ENCODE results near the gene KRTAP4-16.
"Not testable (repeated sequence)": the region's sequence is repeated elsewhere in the genome, so short reads cannot be mapped to it uniquely, and the experiment has no call there.

Gene KRTAP4-16

DNA sequence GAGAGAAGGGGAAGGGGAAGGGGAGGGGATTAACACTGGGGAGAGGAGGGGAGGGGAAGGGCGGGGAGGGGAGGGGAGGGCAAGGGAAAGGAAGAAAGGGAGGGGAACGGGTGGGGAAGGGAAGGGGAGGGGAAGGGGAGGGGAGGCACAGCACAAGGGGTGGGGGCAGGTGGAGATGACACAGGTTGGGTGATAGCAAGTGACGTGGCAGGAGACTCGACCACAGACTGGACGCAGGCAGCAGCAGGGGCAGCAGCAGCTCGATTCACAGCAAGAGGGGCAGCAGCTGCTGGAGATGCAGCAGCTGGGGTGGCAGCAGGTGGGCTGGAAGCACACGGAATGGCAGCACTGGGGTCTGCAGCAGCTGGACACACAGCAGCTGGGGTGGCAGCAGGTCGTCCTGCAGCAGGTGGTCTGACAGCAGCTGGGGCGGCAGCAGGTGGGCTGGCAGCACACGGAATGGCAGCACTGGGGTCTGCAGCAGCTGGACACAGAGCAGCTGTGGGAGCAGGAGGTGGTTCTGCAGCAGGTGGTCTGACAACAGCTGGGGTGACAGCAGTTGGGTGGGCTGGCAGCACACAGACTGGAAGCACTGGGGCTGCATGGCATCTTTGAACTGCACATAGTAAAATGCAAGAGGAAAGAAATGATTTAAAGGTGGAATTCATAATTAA lies at the start of gene KRTAP4-16:
KRTAP4-16 (minus strand) TSS at position 624 of the 674 bp plus-strand sequence; CDS start at position 624, 0 bp downstream.
- no peak for DNase-seq

- DNase-seq = no peak
These were observed 49.5 kb upstream of the KRTAP4-16 start for GRCh38 chr17:41151525-41151924.

DNA sequence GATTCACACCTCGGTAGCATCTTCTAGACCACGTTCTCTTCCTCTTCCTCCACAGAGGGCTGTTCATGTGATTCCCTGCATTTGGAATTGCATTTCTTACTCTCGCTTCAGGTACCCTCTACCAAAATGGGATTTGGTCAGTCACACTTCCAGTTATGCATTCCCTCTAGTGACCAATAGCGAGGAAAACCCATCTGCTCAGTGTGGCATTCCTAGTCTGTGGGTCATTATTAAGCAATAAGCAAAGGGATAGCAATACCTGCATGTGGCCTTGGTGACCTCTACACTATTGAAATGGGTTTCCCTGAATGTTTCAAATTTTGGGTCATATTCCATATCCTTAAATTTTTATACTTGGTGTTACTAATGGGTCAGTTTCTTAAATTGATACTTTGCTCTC lies 48.0 kb upstream of the KRTAP4-16 start:
- no peak for DNase-seq

DNA sequence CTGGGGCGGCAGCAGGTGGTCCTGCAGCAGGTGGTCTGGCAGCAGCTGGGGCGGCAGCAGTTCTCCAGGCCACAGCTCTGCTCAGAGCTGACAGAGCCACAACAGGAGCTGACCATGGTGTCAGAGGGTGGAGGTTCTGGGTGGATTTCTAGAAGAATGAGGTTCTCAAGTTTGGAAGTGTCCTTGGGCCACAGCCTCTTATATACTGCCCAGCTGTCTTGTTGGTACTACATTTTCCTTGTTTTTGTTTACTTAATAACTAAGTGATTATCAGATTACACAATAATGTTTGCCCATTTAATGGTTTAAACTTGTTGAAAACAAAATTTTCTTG lies 47.6 kb upstream of the KRTAP4-16 start, which contains the start of gene KRTAP4-5:
KRTAP4-5 (minus strand) TSS at position 174 of the 334 bp plus-strand sequence; CDS start at position 116, 58 bp downstream.
- no peak for DNase-seq

DNA sequence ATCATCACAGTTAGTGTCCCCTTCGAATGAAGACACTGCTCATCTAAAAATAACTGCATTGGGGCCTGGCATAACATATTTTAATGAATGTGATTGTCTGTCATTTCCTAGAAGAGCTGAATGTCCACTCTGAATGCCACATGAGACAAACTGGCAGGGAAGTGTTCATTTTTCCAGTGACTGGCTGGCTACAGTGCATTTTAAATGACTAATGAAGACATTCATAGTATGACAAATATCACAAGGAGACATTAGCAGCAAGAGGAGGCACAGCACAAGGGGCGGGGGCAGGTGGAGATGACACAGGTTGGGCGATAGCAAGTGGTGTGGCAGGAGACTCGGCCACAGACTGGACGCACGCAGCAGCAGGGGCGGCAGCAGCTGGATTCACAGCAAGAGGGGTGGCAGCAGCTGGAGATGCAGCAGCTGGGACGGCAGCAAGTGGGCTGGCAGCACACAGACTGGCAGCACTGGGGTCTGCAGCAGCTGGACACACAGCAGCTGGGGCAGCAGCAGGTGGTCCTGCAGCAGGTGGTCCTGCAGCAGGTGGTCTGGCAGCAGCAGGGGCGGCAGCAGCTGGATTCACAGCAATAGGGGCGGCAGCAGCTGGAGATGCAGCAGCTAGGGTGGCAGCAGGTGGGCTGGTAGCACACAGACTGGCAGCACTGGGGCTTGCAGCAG lies 47.1 kb upstream of the KRTAP4-16 start:
- not testable (repeated sequence) for DNase-seq

GRCh38 chr17:41147531-41148204 lies 45.7 kb upstream of the KRTAP4-16 start:
- DNase-seq = no peak

GRCh38 chr17:41145261-41145660 lies 43.3 kb upstream of the KRTAP4-16 start:
- DNase-seq = no peak

GRCh38 chr17:41144846-41145245 lies 42.8 kb upstream of the KRTAP4-16 start:
- DNase-seq = no peak

DNA sequence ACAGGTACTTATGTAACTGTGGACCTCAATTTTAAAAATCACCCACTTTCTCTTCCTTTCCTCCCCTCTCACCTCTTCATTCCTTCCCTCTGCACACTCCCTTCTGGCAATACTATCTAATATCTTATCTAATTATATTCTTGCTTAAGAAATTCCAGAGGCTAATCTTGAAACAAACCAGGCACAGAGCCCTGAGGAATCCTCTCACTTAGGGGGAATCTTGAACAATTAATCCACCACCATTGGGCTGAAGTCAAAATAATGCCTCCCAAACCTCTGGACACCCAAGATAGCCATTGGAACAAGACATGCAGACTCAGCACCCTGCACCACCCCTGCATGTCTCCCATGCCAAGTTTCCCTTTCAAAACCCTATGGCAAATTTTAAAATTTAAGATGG lies 39.4 kb upstream of the KRTAP4-16 start:
- no peak for DNase-seq

DNA sequence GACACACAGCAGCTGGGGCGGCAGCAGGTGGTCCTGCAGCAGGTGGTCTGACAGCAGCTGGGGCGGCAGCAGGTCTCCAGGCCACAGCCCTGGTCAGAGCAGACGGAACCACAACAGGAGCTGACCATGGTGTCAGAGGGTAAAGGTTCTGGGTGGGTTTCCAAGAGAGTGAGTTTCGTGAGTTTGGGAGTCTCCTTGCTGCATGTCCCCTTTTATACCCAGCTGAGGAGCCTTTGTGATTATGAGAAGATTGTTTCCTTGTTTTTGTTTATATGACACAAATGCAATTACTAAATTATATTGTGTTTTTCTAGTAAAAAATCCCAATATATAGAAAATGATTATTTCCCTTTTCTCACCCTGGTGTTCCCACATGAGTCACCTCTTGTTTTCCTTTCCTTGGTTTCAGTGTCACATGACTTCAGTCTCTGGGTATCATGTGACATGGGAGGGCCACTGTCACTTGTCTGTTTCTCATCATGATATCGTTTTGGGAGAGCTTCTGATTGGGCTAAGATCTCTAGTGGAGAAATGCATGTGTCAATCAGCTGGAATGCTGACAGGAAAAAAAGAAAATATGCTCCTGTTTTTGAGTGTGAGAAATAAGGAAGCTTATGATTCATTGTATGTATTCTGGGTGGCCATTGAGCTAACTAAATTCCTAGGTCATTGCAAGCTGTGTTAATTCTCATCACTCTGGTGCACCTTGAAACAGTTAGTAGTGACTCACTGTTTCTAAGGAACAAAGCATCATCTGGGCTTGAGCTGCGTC lies 38.5 kb upstream of the KRTAP4-16 start, which contains the start of gene KRTAP4-6:
KRTAP4-6 (minus strand) TSS at position 185 of the 772 bp plus-strand sequence; CDS start at position 128, 57 bp downstream.
- no peak for DNase-seq

DNA sequence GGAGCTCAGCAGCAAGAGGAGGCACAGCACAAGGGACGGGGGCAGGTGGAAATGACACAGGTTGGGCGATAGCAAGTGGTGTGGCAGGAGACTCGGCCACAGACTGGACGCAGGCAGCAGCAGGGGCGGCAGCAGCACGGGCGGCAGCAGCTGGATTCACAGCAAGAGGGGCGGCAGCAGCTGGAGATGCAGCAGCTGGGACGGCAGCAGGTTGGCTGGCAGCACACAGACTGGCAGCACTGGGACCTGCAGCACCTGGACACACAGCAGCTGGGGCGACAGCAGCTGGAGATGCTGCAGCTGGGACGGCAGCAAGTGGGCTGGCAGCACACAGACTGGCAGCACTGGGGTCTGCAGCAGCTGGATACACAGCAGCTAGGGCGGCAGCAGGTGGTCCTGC lies 37.9 kb upstream of the KRTAP4-16 start:
- DNase-seq = not testable (repeated sequence)

GRCh38 chr17:41133880-41134735 lies 32.1 kb upstream of the KRTAP4-16 start:
- DNase-seq = no peak

GRCh38 chr17:41131979-41132378 lies 30.0 kb upstream of the KRTAP4-16 start:
- DNase-seq = no peak

GRCh38 chr17:41127371-41127770 lies 25.4 kb upstream of the KRTAP4-16 start:
- no peak for DNase-seq

GRCh38 chr17:41126412-41126811 lies 24.4 kb upstream of the KRTAP4-16 start:
- DNase-seq = no peak

GRCh38 chr17:41125064-41125463 lies 23.1 kb upstream of the KRTAP4-16 start:
- DNase-seq = no peak

GRCh38 chr17:41123991-41124371 lies 22.0 kb upstream of the KRTAP4-16 start, which contains the start of gene KRTAP4-12:
Gene KRTAP4-12, minus strand, starts transcription at chr17:41124182. Its CDS starts 60 bp downstream, at chr17:41124122.
- not testable (repeated sequence) for DNase-seq

DNA sequence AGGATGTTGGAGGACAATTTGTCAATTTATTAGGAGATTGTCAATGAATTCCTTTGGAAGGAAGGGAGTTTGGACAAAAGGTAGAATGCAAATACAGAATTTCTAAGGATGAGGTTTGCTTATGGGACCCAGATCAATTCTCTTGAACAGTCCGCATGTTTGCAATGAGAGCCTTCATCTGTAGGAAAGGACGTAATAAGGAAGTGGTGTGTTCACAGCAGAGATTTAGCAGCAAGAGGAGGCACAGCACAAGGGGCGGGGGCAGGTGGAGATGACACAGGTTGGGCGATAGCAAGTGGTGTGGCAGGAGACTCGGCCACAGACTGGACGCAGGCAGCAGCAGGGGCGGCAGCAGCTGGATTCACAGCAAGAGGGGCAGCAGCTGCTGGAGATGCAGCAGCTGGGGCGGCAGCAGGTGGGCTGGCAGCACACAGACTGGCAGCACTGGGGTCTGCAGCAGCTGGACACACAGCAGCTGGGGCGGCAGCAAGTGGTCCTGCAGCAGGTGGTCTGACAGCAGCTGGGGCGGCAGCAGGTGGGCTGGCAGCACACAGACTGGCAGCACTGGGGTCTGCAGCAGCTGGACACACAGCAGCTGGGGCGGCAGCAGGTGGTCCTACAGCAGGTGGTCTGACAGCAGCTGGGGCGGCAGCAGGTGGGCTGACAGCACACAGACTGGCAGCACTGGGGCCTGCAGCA lies 21.4 kb upstream of the KRTAP4-16 start:
- DNase-seq = not testable (repeated sequence)

DNA sequence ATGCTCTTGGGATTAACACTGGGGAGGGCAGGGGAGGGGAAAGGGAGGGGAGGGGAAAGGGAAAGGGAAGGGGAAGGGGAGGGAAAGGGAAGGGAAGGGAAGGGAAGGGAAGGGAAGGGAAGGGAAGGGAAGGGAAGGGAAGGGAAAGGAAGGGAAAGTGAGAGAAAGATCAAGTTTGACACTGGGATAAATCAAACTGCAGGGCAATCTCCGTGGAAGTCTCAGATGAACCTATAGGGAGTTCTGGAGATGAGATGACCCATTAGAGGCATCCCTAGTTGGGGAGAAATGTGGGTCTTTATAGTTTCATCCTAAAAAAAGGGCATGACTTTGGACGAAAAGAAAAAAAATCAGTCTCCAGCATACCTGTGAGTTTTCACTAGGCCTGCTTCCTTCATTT lies 19.7 kb upstream of the KRTAP4-16 start:
- no peak for DNase-seq

DNA sequence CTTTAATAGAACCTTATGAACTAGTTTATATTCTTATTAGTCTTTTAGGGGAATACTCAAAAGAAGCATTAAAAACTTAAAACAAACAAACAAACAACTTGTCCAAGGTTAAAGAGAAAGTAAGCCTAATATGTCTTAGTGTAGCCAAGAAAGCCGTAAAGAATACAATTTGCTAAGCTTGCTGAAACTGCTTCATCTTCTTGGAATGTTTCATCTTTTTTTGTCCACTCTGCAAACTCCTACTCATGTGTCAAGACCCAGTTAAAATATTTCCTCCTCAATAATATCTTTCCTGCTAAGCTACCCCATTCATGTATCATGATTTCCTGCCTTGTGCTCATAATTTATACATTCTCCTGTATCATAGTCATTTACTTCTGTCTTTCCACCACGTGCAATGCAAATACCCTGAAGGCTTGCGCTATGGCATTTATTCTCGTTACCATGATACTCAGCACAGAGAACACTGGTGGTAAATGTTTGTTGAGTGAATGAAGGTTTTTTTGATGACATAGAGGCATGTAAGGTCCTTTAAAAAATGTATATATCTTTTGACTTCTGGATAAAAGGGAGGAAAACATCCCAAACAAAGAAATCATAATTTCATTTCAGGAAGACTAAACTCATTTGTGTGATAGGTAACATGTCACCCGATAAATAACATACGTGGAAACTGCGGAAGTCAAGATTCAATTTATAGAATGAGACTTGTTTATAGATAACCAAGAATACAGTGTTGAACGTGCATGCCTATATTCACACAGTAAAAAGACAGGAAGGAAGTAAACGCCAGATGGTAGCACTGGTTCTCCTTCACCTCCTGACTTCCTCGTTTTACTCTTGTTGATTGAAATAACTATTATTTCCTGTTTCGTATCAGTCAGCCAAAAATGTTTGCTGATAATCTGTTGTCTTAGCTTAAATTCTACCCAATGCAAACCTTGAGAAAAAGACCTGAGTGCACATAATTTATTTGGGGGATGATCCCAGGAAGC lies 18.0 kb upstream of the KRTAP4-16 start:
- DNase-seq = not testable (repeated sequence)
